IMR-90 (cell line): Measurements from ENCODE around the gene GTF2H1. TPM values are rescaled to one million over a fixed set of nuclear protein-coding genes. Genes with fewer than 3 reads are reported as not detected.

Experiments used
- ATAC-seq: fragments of 200-7000 bp; cut with Tn5 transposase; 2 replicates; pipeline ENCODE4 v1.9.1; 2020; ENCODE audit warnings: low read depth, mild to moderate bottlenecking, moderate library complexity
- BruUV-seq: library from RNA; stranded (reverse); fragments of 400-500 nt; replicated peaks from 2 replicates; lab custom pipeline; 2021; lab: Mats Ljungman, UMichigan
- CTCF ChIA-PET: fragments of 300-600 bp; formaldehyde crosslinking; extraction: SDS; loops from one replicate; lab custom pipeline; 2021; ENCODE audit warnings: antibody characterized with exemption; lab: Yijun Ruan, JAX
- POLR2A ChIA-PET: fragments of 300-600 bp; sonication (Branson Sonifier 250); formaldehyde crosslinking; loops from one replicate; lab custom pipeline; 2022; ENCODE audit warnings: antibody characterized with exemption; ENCODE audit not compliant: unreplicated experiment; lab: Charles Lee
- DNase-seq: peaks from one replicate; pipeline ENCODE4 v3.0.0; 2013
- H2AFZ ChIP-seq: replicated peaks from 2 replicates; pipeline ENCODE3; 2013; ENCODE audit warnings: low read length, mild to moderate bottlenecking; ENCODE audit not compliant: poor library complexity
- H2AK5ac ChIP-seq: 2 replicates; pipeline ENCODE4 v1.6.1; 2013; ENCODE audit warnings: low read depth, low read length, inconsistent platforms
- H2AK9ac ChIP-seq: replicated peaks from 2 replicates; pipeline ENCODE3; 2013; ENCODE audit warnings: mild to moderate bottlenecking, low read depth, low read length, moderate library complexity; ENCODE audit not compliant: poor library complexity
- H2BK120ac ChIP-seq: 2 replicates; pipeline ENCODE4 v1.6.1; 2013; ENCODE audit warnings: low read depth, low read length, inconsistent platforms
- H2BK15ac ChIP-seq: 3 replicates; pipeline ENCODE4 v1.6.1; 2013; ENCODE audit warnings: low read depth, low read length, inconsistent platforms
- H2BK20ac ChIP-seq: 2 replicates; pipeline ENCODE4 v1.6.1; 2013; ENCODE audit warnings: low read depth, mild to moderate bottlenecking, inconsistent platforms, low read length, moderate library complexity
- H2BK5ac ChIP-seq: 2 replicates; pipeline ENCODE4 v1.6.1; 2013; ENCODE audit warnings: mild to moderate bottlenecking, low read depth, low read length, inconsistent platforms; ENCODE audit not compliant: poor library complexity, severe bottlenecking
- H3K14ac ChIP-seq: replicated peaks from 2 replicates; pipeline ENCODE4 v1.6.1; 2013; ENCODE audit warnings: low read depth, low read length, inconsistent platforms
- H3K18ac ChIP-seq: 2 replicates; pipeline ENCODE4 v1.6.1; 2013; ENCODE audit warnings: low read depth, low read length, control low read depth
- H3K23ac ChIP-seq: 2 replicates; pipeline ENCODE4 v1.6.1; 2013; ENCODE audit warnings: low read depth, low read length, inconsistent platforms
- H3K27ac ChIP-seq: 2 replicates; pipeline ENCODE4 v1.5.1; 2013; ENCODE audit warnings: mild to moderate bottlenecking, control low read depth, low read length; ENCODE audit not compliant: insufficient read depth
- H3K27me3 ChIP-seq: 2 replicates; pipeline ENCODE4 v1.6.1; 2013; ENCODE audit warnings: low read length; ENCODE audit not compliant: control insufficient read depth, insufficient read depth
- H3K36me3 ChIP-seq: 2 replicates; pipeline ENCODE4 v1.6.1; 2013; ENCODE audit warnings: low read length, mixed read lengths; ENCODE audit not compliant: control insufficient read depth, insufficient read depth
- H3K4ac ChIP-seq: 2 replicates; pipeline ENCODE4 v1.6.1; 2013; ENCODE audit warnings: low read depth, low read length, inconsistent platforms
- H3K4me1 ChIP-seq: 2 replicates; pipeline ENCODE4 v1.6.1; 2013; ENCODE audit warnings: low read length, mixed read lengths; ENCODE audit not compliant: control insufficient read depth, insufficient read depth
- H3K4me2 ChIP-seq: 2 replicates; pipeline ENCODE4 v1.6.1; 2013; ENCODE audit warnings: low read depth, mild to moderate bottlenecking, control low read depth, low read length, moderate library complexity
- H3K4me3 ChIP-seq: 2 replicates; pipeline ENCODE4 v1.5.1; 2013; ENCODE audit warnings: low read depth, mild to moderate bottlenecking, control low read depth, low read length, moderate library complexity; ENCODE audit not compliant: insufficient read depth
- H3K56ac ChIP-seq: 2 replicates; pipeline ENCODE4 v1.6.1; 2013; ENCODE audit warnings: low read length, inconsistent platforms; ENCODE audit not compliant: insufficient read depth; ENCODE audit errors: extremely low read depth
- H3K79me1 ChIP-seq, 2 experiments: 2 replicates each; pipeline ENCODE4 v1.6.1; 2013; ENCODE audit warnings: low read length in 2 of 2, inconsistent platforms in 1 of 2, low read depth in 1 of 2
- H3K9ac ChIP-seq: 2 replicates; pipeline ENCODE4 v1.6.1; 2013; ENCODE audit warnings: low read depth, low read length, control low read depth
- H3K9me1 ChIP-seq: 2 replicates; pipeline ENCODE4 v1.6.1; 2013; ENCODE audit warnings: low read length, inconsistent platforms; ENCODE audit not compliant: insufficient read depth
- H3K9me3 ChIP-seq: 2 replicates; pipeline ENCODE4 v1.6.1; 2013; ENCODE audit warnings: low read length; ENCODE audit not compliant: control insufficient read depth, insufficient read depth
- H4K20me1 ChIP-seq: 2 replicates; pipeline ENCODE4 v1.6.1; 2013; ENCODE audit warnings: low read length, inconsistent platforms; ENCODE audit not compliant: insufficient read depth
- H4K5ac ChIP-seq: 2 replicates; pipeline ENCODE4 v1.6.1; 2013; ENCODE audit warnings: mild to moderate bottlenecking, low read depth, low read length, control low read depth
- H4K8ac ChIP-seq, 2 experiments: 2 replicates each; pipeline ENCODE4 v1.6.1; 2013; ENCODE audit warnings: low read depth in 2 of 2, low read length in 2 of 2, control low read depth in 1 of 2, inconsistent platforms in 1 of 2
- H4K91ac ChIP-seq: 2 replicates; pipeline ENCODE4 v1.6.1; 2013; ENCODE audit warnings: low read depth, low read length, inconsistent platforms; ENCODE audit not compliant: insufficient read depth
- NFE2L2 ChIP-seq: fragments of 150-350 bp; IDR thresholded peaks from 2 replicates; pipeline ENCODE4 v1.6.1; 2016; ENCODE audit warnings: low read depth, mild to moderate bottlenecking, low read length
- USF2 ChIP-seq: fragments of 150-350 bp; IDR thresholded peaks from 2 replicates; pipeline ENCODE4 v1.6.1; 2017; ENCODE audit warnings: mild to moderate bottlenecking, antibody characterized with exemption, low read length, low read depth
- WGBS, 2 experiments: methylation state at CpG; one replicate each; pipeline versions ENCODE4 v1.1.5 to v1.1.7; 2013; ENCODE audit warnings: missing lambda C conversion rate in 2 of 2; ENCODE audit not compliant: insufficient read length in 1 of 2; ENCODE audit errors: extremely low coverage in 2 of 2; 5-methylcytosine and 5-hydroxymethylcytosine counted together
- dilution Hi-C: fragments of 300-500 bp; cut with HindIII; formaldehyde crosslinking; loops from one replicate; pipeline ENCODE4 v1.14.3; 2018; ENCODE audit warnings: low sequenced_read_pairs; ENCODE audit not compliant: unreplicated experiment
- in situ Hi-C: fragments of 300-500 bp; cut with MboI; formaldehyde crosslinking; loops from 3 replicates; pipeline ENCODE4 v1.14.3; 2019; ENCODE audit warnings: low sequenced_read_pairs, inconsistent platforms, mixed read lengths
- intact Hi-C: fragments of 100-400 bp; cut with micrococcal nuclease; formaldehyde crosslinking; loops from 2 replicates; pipeline ENCODE4 v1.10.0; 2022
- polyA plus RNA-seq, 3 experiments: library from polyadenylated mRNA; depleted of rRNA; stranded (reverse); fragments of >200 nt; gene quantifications; 2 replicates each; pipeline ENCODE4 v1.2.3, GENCODE V29; 2012; ENCODE audit warnings: low replicate concordance in 1 of 3
- total RNA-seq: library from RNA; depleted of rRNA; stranded (reverse); fragments of >200 nt; gene quantifications from 2 replicates; pipeline ENCODE4 v1.2.3, GENCODE V29; 2012

Gene GTF2H1
- total and polyA plus RNA-seq, 2 of the 4 experiments (the other 2 are of a cell fraction) = 25.0 to 67.0 TPM

- TF ChIP-seq NFE2L2 = peak; percentile 75
- no peak for TF ChIP-seq USF2
- no peak overlapping the region for H2AK9ac ChIP-seq
- peaks cover 3% of the 10 kb centered on the region; the same call in 1 of the 2 replicates for H3K4me1 ChIP-seq
- in situ Hi-C loops = no loop called here
- BruUV-seq = no TSS peak
- no peaks in the 10 kb centered on the region for H3K27me3 ChIP-seq
- no peak overlapping the region for H2BK15ac ChIP-seq
- H4K20me1 ChIP-seq = peaks cover 13% of the 10 kb centered on the region; the same call in 1 of the 2 replicates
- 0 out of 2 replicates have a peak, but pooled peaks cover 3% of the 10 kb centered on the region for H3K9me1 ChIP-seq
- H3K79me1 ChIP-seq = peaks cover 28 to 41% of the 10 kb centered on the region in 2 experiments
- no peak overlapping the region for H2BK20ac ChIP-seq
- DNase-seq = no peak
- H3K4ac ChIP-seq = no peak overlapping the region
- H3K56ac ChIP-seq = no peak overlapping the region
- H2AK5ac ChIP-seq = no peak overlapping the region
- no peak overlapping the region for H3K18ac ChIP-seq
- no peak overlapping the region for H2BK120ac ChIP-seq
- no peak overlapping the region for H4K91ac ChIP-seq
- intact Hi-C loops = loop anchor here (10.0 kb wide), 1 partner anchor 595 kb away; the partner anchor contains the start of gene KCNC1
- no peak overlapping the region for H2BK5ac ChIP-seq
- ATAC-seq = no peak
- H3K23ac ChIP-seq = no peak overlapping the region
- no peak overlapping the region for H4K8ac ChIP-seq
- CTCF ChIA-PET = no interaction called here
- no peak overlapping the region for H3K4me3 ChIP-seq
- H3K9me3 ChIP-seq = no peaks in the 10 kb centered on the region
- H3K9ac ChIP-seq = no peak overlapping the region
- no peak overlapping the region for H3K27ac ChIP-seq
- H3K14ac ChIP-seq = no peak overlapping the region
- H4K5ac ChIP-seq = no peak overlapping the region
- H3K4me2 ChIP-seq = no peak overlapping the region
- dilution Hi-C loops = no loop called here
- H3K36me3 ChIP-seq = peaks cover 27% of the 10 kb centered on the region
- 96% methylated on average over 3 of the region's 5 CpGs; no CpG with 5 or more reads in 1 of the 2 experiments for WGBS, 2 experiments
- H2AFZ ChIP-seq = no peak overlapping the region
- POLR2A ChIA-PET = no interaction called here
These were observed 7.0 kb downstream of the GTF2H1 start for GRCh38 chr11:18329196-18329870.
